ENCODE results near the gene ZFYVE28. TPM values are rescaled to one million over a fixed set of nuclear protein-coding genes. Genes with fewer than 3 reads are reported as not detected.
"Not testable (repeated sequence)": the region's sequence is repeated elsewhere in the genome, so short reads cannot be mapped to it uniquely, and the experiment has no call there.

The ZFYVE28 gene
- 1.5 TPM for polyA plus RNA-seq (2013, experiment 1 of 2)
- 1.4 TPM for polyA plus RNA-seq (2013, experiment 2 of 2)

DNA sequence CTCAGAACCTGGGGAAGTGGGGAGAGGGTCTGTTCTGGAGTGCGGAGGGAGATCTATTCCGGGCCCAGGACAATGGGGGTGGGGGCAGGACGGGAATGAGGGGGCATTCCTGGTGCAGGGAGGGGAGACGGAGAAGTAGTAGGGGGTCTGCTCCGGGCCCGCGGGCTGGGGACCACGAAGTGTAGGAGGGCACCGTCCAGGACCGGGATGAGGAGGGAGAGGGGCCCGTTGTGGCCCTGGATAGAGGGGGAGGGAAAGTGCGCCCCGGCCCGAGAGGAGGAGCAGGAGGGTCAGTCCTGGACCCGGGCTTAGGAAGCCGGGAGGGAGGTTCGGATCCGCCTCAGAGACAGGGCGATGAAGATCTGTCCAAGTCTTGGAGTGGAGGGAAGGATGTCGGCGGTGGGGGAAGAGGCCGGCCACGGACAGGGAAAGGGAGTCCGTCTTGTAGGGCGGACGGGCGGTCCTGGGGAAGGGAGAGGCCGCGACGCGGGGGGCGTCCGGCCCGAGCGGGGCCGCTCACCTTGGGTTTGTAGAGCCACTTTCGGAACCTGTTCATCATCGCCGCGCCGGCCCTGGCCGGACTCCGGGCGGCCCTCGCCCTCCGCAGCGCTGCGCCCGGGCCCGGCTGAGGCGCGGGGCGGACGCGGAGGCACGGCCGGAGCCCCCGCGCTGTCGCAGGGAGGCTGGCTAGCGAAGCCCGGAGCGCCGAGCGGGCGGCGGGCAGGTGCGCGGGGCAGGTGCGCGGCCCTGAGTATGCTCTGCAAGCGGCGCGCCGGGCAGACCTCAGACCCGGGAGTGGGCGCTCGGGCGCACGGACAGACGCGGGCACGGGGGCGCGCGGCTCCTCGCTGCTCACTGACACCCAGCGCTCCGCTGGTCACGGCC is at the start of gene ZFYVE28:
ZFYVE28 (minus strand) TSS at position 881 of the 885 bp plus-strand sequence; CDS start at position 559, 322 bp downstream.
- Histone ChIP-seq H3K27ac (ENCODE audit: low read depth, low read length) (no peak within 1 kb of the TSS), H3K4ac (ENCODE audit: low read depth, low read length) (no peak within 1 kb of the TSS), H3K4me2 (ENCODE audit: low read length) (peak within 1 kb of the TSS; percentile 97), H3K79me1 (ENCODE audit: low read length) (no peaks in the 10 kb centered on the region), H3K4me1 (ENCODE audit: control insufficient read depth, low read depth, low read length) (peaks cover 8% of the 10 kb centered on the region), H2BK120ac (ENCODE audit: low read depth, low read length) (no peak within 1 kb of the TSS), H3K23ac (ENCODE audit: low read length) (peak within 1 kb of the TSS; percentile 66), H2BK15ac (replicated peaks; ENCODE audit: low read depth) (no peak within 1 kb of the TSS), H4K8ac (ENCODE audit: low read depth, low read length) (no peak within 1 kb of the TSS), H2BK5ac (ENCODE audit: low read length) (no peak within 1 kb of the TSS), H3K4me3 (ENCODE audit: low read length) (peak within 1 kb of the TSS; percentile 23), H3K18ac (ENCODE audit: low read length) (no peak within 1 kb of the TSS), H3K9ac (ENCODE audit: low read length) (peak within 1 kb of the TSS; percentile 62), H3K36me3 (ENCODE audit: control insufficient read depth, insufficient read depth, low read length) (no peaks in the 10 kb centered on the region), H3K56ac (ENCODE audit: low read length) (peak within 1 kb of the TSS; percentile 88), H3K79me2 (ENCODE audit: control insufficient read depth, insufficient read depth, low read length) (no peaks in the 10 kb centered on the region), H2AK5ac (ENCODE audit: low read length) (no peak within 1 kb of the TSS), H4K5ac (ENCODE audit: low read length) (no peak within 1 kb of the TSS), H3K27me3 (ENCODE audit: insufficient read depth, low read length, poor library complexity) (peaks cover 37% of the 10 kb centered on the region)
- WGBS (ENCODE audit: extremely low coverage, insufficient coverage, low lambda C conversion rate), result no CpG with 5 or more reads among the region's 90 CpGs
- no peak for DNase-seq

DNA sequence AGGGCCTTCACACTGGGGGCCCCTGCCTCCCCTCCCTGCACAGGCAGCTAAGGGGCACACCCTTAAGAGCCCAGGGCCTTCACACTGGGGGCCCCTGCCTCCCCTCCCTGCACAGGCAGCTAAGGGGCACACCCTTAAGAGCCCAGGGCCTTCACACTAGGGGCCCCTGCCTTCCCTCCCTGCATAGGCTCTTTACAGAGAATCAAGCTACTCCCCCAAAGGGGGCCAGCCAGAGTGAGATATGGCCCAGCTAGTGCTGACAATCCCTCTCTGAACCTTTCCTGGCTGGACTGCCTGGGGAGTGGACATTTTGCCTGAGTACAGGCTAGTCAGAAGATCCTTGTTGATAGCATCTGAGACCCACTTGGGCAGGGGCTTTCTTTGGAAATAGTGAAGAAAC is 47.1 kb upstream of the ZFYVE28 start:
- not testable (repeated sequence) for H3K4me3 ChIP-seq (ENCODE audit: low read length); H3K18ac ChIP-seq (ENCODE audit: low read length); H3K23ac ChIP-seq (ENCODE audit: low read length); H3K4me1 ChIP-seq (ENCODE audit: control insufficient read depth, low read depth, low read length); H4K5ac ChIP-seq (ENCODE audit: low read length); H2AK5ac ChIP-seq (ENCODE audit: low read length); H3K9ac ChIP-seq (ENCODE audit: low read length); H3K79me1 ChIP-seq (ENCODE audit: low read length); H3K36me3 ChIP-seq (ENCODE audit: control insufficient read depth, insufficient read depth, low read length); H2BK15ac ChIP-seq (replicated peaks; ENCODE audit: low read depth); H3K27ac ChIP-seq (ENCODE audit: low read depth, low read length); H2BK120ac ChIP-seq (ENCODE audit: low read depth, low read length); H4K8ac ChIP-seq (ENCODE audit: low read depth, low read length); H3K4me2 ChIP-seq (ENCODE audit: low read length); H3K27me3 ChIP-seq (ENCODE audit: insufficient read depth, low read length, poor library complexity); DNase-seq; H2BK5ac ChIP-seq (ENCODE audit: low read length); H3K4ac ChIP-seq (ENCODE audit: low read depth, low read length); H3K56ac ChIP-seq (ENCODE audit: low read length)
- H3K79me2 ChIP-seq (ENCODE audit: control insufficient read depth, insufficient read depth, low read length), result peaks cover 22% of the 10 kb centered on the region

DNA sequence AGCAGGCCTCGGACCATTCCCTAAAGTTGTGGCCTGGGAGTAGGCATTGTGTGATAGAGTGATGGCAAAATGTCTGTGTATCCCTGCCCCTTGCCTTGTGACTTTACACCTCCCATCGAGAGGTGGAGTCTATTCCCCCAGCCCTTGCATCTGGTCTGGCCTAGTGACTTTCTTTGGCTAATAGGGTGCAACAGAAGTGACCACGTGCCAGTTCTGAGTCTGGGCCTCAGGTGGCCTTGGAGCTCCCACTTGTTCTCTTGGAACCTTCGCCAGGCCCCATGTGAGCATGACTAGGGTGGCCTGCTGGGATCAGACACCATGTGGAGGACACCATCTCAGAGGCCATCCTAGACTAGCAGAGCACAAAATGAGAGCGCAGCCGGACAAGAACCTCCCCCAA is 46.6 kb upstream of the ZFYVE28 start:
- DNase-seq, result no peak
- no peak overlapping the region for H3K56ac ChIP-seq (ENCODE audit: low read length)
- no peak overlapping the region for H2BK5ac ChIP-seq (ENCODE audit: low read length)
- H3K27ac ChIP-seq (ENCODE audit: low read depth, low read length), result no peak overlapping the region
- no peak overlapping the region for H3K9ac ChIP-seq (ENCODE audit: low read length)
- H2BK15ac ChIP-seq (replicated peaks; ENCODE audit: low read depth), result no peak overlapping the region
- no peaks in the 10 kb centered on the region for H3K27me3 ChIP-seq (ENCODE audit: insufficient read depth, low read length, poor library complexity)
- H3K23ac ChIP-seq (ENCODE audit: low read length), result no peak overlapping the region
- H2BK120ac ChIP-seq (ENCODE audit: low read depth, low read length), result no peak overlapping the region
- no peak overlapping the region for H3K18ac ChIP-seq (ENCODE audit: low read length)
- no peak overlapping the region for H3K4me2 ChIP-seq (ENCODE audit: low read length)
- H3K4me3 ChIP-seq (ENCODE audit: low read length), result no peak overlapping the region
- WGBS (ENCODE audit: extremely low coverage, insufficient coverage, low lambda C conversion rate), result no CpG with 5 or more reads among the region's 6 CpGs
- H2AK5ac ChIP-seq (ENCODE audit: low read length), result no peak overlapping the region
- H3K79me2 ChIP-seq (ENCODE audit: control insufficient read depth, insufficient read depth, low read length), result peaks cover 16% of the 10 kb centered on the region
- H4K5ac ChIP-seq (ENCODE audit: low read length), result no peak overlapping the region
- H3K4ac ChIP-seq (ENCODE audit: low read depth, low read length), result no peak overlapping the region
- H3K4me1 ChIP-seq (ENCODE audit: control insufficient read depth, low read depth, low read length), result peaks cover 4% of the 10 kb centered on the region
- H3K79me1 ChIP-seq (ENCODE audit: low read length), result no peaks in the 10 kb centered on the region
- H3K36me3 ChIP-seq (ENCODE audit: control insufficient read depth, insufficient read depth, low read length), result no peaks in the 10 kb centered on the region
- H4K8ac ChIP-seq (ENCODE audit: low read depth, low read length), result no peak overlapping the region

DNA sequence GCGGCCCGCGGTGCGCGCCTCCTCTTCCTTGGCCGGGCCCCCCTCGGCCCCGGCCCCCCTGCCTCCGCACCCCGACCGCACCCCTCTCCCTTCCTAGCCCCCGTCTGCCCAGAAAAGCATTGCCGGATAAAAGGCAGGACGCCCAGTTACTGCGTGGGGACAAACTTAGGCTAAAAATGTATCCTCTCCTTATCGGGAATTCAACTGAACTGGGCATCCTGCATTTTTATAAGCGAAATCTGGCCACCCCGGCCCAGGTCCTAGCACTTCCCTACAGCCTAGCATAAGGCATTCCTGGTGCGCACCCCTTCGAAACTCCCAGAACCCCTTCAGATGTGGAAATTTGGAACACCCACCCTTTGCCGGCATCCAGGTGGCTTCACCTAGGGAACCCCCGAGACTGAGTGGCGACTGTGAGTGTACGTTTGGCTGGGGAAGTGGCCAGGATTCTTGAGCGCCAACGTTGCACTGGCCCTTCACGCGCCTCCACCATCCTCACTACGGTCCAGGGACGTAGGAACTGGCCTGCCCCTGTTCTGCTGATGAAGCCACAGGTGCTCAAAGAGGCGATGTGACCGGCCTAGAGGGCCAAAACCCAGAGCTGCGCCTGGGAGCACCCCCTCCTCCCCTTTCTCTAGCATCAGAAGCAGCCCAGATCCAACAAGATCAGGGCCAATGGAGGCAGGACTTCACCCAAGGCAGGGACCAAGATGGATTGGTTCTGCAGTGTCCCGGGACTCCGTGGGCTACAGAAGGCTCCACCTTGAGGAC is 44.7 kb upstream of the ZFYVE28 start:
- Histone ChIP-seq H3K56ac (ENCODE audit: low read length) (peak overlapping the region; percentile 62), H2BK5ac (ENCODE audit: low read length) (no peak overlapping the region), H4K5ac (ENCODE audit: low read length) (no peak overlapping the region), H3K36me3 (ENCODE audit: control insufficient read depth, insufficient read depth, low read length) (no peaks in the 10 kb centered on the region), H3K79me2 (ENCODE audit: control insufficient read depth, insufficient read depth, low read length) (peaks cover 2% of the 10 kb centered on the region), H2BK120ac (ENCODE audit: low read depth, low read length) (no peak overlapping the region), H4K8ac (ENCODE audit: low read depth, low read length) (no peak overlapping the region), H3K4me2 (ENCODE audit: low read length) (peak overlapping the region; percentile 31), H3K27me3 (ENCODE audit: insufficient read depth, low read length, poor library complexity) (no peaks in the 10 kb centered on the region), H3K4me3 (ENCODE audit: low read length) (no peak overlapping the region), H2BK15ac (replicated peaks; ENCODE audit: low read depth) (no peak overlapping the region), H3K4me1 (ENCODE audit: control insufficient read depth, low read depth, low read length) (peaks cover 4% of the 10 kb centered on the region), H3K4ac (ENCODE audit: low read depth, low read length) (no peak overlapping the region), H3K23ac (ENCODE audit: low read length) (no peak overlapping the region), H2AK5ac (ENCODE audit: low read length) (no peak overlapping the region), H3K79me1 (ENCODE audit: low read length) (no peaks in the 10 kb centered on the region), H3K18ac (ENCODE audit: low read length) (no peak overlapping the region), H3K27ac (ENCODE audit: low read depth, low read length) (no peak overlapping the region), H3K9ac (ENCODE audit: low read length) (peak overlapping the region; percentile 29)
- no CpG with 5 or more reads among the region's 35 CpGs for WGBS (ENCODE audit: extremely low coverage, insufficient coverage, low lambda C conversion rate)
- peak; percentile 62 for DNase-seq

DNA sequence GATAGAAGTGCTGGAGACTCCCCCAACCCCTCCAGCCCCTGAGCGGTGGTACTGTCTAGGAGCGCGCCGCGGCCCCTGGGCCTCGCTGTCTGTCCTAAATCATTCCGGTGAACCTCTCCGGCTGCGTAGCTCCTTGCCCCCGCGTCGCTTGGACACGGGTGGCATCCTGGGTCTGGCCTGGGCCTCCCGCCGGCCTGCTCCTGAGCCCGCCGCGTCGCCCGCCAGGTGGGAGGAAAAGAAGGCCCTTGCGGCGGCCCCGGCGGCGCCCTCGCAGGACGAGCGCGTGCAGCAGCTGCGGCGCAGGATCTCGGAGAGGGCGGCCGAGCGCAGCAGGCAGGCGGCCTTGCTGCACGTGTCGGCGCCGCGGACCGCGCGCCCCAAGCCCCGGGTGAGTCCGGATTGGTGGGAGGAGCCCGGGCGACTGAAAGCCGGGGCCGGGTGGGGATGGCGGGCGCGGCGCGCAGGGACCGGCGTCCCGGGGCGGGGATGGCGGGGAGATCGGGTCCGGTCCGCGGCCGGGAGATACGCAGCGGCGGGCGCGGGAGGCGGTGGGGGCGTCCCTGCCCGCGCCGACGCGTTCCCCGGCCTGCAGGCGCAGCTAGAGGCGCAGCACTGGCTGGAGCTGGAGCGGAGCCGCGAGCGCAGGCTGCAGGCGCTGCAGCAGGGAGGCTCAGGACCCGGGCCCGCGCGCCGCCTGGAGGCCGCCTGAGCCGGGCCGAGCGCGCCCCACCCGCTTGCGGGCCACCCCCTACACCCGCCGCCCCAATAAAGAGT is 44.0 kb upstream of the ZFYVE28 start:
- Histone ChIP-seq H4K5ac (ENCODE audit: low read length) (no peak overlapping the region), H2AK5ac (ENCODE audit: low read length) (no peak overlapping the region), H3K56ac (ENCODE audit: low read length) (peak overlapping the region; percentile 88), H4K8ac (ENCODE audit: low read depth, low read length) (no peak overlapping the region), H3K4ac (ENCODE audit: low read depth, low read length) (no peak overlapping the region), H3K9ac (ENCODE audit: low read length) (peak overlapping the region; percentile 64), H2BK5ac (ENCODE audit: low read length) (no peak overlapping the region), H3K4me2 (ENCODE audit: low read length) (peak overlapping the region; percentile 9), H2BK15ac (replicated peaks; ENCODE audit: low read depth) (no peak overlapping the region), H3K79me1 (ENCODE audit: low read length) (no peaks in the 10 kb centered on the region), H3K4me1 (ENCODE audit: control insufficient read depth, low read depth, low read length) (peaks cover 4% of the 10 kb centered on the region), H3K18ac (ENCODE audit: low read length) (peak overlapping the region; percentile 20), H3K27ac (ENCODE audit: low read depth, low read length) (no peak overlapping the region), H3K36me3 (ENCODE audit: control insufficient read depth, insufficient read depth, low read length) (no peaks in the 10 kb centered on the region), H3K23ac (ENCODE audit: low read length) (peak overlapping the region; percentile 97), H2BK120ac (ENCODE audit: low read depth, low read length) (no peak overlapping the region), H3K79me2 (ENCODE audit: control insufficient read depth, insufficient read depth, low read length) (no peaks in the 10 kb centered on the region), H3K4me3 (ENCODE audit: low read length) (no peak overlapping the region), H3K27me3 (ENCODE audit: insufficient read depth, low read length, poor library complexity) (no peaks in the 10 kb centered on the region)
- peak; percentile 81 for DNase-seq
- no CpG with 5 or more reads among the region's 99 CpGs for WGBS (ENCODE audit: extremely low coverage, insufficient coverage, low lambda C conversion rate)
